Bone marrow (tissue), 2 donors: Measurements from ENCODE around the gene JMJD1C.
"Not testable (repeated sequence)": the region's sequence is repeated elsewhere in the genome, so short reads cannot be mapped to it uniquely, and the experiment has no call there.

Experiments
- DNase-seq, 2 donors: peaks; one replicate each; lab custom pipeline; 2025; lab: John Stamatoyannopoulos, UW

JMJD1C gene

DNA sequence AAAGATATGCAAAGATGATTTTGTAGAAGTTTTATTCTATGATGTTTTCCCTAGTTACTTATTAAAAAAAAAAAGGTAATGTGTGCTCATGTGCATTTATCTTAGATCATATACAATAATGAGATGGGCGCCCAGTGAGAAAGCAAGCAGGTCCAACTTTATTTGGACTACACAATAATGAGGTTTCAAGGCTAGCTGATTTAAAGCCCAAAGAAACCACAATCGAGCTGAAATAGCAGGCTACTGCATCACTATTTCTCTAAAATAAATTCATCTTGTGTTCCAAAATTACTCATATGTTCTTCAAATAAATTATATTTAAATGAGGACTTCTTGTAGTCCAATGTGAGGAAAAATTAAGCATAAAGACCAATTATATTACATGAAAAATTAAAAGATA, 110.1 kb downstream of the JMJD1C start:
- no peak for DNase-seq

DNA sequence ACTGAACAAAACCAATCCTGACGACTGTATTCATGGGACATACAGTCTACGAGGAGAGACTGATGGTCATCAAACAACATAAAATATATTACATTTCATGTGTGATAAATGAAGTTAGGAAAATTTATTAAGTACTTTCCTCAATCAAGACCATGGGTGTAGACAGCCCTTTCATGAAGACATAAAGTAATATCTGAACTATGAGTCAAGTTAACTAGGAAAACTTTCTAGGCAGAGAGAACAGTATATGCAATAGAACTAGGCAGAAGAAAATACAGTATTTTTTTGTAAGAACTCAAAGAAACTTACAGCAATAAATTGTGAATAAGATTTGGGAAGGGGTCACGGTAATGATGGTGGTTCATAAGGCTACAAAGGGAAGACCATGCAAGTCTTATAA, 112.8 kb downstream of the JMJD1C start:
- no peak for DNase-seq

DNA sequence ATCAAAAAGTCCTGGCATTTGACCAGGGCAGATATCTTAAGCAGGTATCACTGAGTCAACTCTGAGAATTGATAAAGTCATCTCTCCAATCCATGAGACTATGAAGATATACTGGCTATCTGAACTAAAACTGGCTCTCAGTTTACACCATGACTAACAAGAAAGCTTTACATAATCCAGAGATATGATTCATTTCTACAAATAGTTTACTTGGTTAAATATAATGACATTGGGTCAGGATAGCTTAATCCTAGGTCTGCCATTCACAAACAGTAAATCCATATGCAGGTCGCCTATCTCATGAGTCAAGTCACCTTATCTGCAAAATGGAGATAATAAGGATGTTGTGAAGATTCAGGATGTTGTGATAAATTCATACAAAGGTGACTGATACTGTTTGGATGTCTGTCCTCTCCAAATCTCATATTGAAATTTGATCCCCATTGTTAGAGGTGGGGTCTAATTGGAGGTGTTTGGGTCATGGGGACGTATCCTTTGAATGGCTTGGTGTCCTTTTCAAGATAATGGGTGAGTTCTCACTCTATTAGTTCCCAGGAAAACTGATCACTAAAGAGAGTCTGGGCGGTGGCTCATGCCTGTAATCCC, 117.4 kb downstream of the JMJD1C start:
- no peak for DNase-seq

DNA sequence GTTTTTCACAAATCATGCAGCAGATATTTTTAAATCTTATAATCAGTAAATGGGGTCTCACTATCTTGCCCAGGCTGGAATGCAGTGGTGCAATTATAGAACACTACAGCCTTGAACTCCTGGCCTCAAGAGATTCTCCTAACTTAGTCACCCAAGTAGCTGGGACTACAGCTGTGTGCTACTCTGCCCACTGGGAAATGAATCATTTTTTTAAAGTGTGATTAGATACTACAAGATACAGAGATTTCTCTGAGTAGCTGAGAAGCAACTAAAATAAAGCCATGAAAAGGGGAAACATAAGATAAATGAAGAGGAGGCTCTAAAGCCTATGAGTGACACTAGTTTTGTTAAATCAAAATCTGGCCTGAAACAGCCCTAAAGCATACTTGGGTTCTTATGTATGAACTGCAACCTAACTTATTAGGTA, 119.7 kb downstream of the JMJD1C start:
- no peak for DNase-seq

DNA sequence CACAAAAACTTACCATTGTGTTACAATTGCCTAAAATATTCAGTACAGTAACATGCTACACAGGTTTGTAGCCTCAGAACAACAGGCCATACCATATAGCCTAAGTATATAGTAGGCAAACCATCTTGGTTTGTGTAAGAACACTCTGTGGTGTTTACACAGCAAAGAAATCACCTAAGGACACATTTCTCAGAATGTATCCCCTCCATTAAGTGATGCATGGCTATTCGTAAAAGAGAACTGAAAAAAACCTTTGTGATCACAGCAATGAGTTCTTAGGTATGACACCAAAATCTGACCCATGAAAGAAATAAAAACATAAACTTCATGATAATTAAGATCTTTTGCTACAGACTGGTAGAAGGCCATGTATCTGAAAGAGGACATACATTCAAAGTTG, 121.5 kb downstream of the JMJD1C start:
- no peak for DNase-seq

DNA sequence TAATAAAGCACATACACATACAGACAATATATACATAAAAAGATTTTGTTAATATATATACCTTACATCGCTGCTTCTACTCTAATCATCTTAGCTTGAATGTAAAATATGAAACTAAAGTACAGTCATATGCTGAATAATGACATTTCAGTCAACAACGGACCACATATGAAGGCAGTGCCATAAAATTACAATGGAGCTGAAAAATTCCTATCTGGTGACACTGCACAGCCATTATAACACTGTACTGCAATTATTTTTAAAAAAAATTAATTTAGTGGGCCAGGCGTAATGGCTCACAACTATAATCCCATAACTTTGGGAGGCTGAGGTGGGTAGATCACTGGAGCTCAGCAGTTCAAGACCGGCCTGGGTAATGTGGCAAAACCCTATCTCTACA, 122.3 kb downstream of the JMJD1C start:
- no peak for DNase-seq

DNA sequence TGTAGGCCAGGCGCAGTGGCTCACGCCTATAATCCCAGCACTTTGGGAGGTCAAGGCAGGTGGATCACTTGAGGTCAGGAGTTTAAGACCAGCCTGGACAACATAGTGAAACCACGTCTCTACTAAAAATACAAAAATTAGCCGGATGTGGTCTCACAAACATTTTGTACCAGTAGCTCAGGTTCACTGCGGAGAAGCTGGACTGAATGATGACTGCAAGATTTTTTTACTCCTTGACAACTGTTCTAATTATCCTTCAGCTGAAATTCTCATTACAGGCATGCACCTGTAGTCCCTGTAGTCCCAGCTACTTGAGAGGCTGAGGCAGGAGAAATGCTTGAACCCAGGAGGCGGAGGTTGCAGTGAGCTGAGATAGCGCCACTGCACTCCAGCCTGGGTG, 126.1 kb downstream of the JMJD1C start:
- not testable (repeated sequence) for DNase-seq

DNA sequence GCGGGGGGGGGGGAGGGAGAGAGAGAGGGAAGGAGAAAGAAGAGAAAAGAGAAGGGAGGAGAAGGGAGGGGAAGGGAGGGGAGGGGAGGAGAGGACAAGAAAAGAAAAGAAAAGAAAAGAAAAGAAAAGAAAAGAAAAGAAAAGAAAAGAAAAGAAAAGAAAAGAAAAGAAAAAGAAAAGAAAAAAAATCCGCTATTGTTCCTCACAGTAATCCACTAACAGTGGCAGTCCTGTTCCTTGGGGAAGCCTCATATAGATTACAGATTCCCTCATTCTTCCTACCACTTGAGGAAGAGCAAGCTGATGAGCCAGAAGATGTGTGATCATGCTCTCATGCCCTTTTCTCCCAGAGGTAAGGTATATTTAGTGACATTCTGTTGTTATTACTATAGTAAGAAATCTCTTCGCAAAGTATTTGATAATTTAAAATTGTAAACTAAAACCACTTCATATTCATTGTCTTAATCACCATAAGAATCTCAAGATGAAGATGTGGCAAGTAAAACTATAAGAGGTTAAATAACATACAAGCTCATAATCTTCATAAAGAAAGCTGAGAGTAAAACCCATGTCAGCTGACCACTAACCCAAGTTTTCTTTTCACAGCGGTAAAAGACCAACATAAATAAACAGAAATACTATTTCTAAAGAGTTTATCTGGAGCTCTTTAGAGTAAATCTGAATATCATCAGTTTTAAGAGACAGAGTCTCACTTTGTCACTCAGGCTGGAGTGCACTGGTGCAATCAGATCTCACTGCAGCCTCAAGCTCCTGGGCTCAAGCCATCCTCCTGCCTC, 128.1 kb downstream of the JMJD1C start:
- DNase-seq: no peak

DNA sequence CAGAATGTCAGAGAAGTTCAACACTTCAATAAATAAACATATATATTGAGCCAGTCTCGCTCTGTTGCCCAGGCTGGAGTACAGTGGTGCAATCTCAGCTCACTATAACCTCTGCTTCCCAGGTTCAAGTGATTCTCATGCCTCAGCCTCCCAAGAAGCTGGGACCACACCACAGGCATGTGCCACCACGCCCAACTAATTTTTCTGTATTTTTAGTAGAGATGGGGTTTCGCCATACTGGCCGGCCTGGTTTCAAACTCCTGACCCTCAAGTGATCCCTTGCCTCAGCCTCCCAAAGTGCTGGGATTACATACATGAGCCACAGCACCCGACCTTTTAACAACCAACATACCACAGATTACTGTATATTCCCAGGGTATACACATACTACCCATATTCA, 134.2 kb downstream of the JMJD1C start:
- no peak for DNase-seq

DNA sequence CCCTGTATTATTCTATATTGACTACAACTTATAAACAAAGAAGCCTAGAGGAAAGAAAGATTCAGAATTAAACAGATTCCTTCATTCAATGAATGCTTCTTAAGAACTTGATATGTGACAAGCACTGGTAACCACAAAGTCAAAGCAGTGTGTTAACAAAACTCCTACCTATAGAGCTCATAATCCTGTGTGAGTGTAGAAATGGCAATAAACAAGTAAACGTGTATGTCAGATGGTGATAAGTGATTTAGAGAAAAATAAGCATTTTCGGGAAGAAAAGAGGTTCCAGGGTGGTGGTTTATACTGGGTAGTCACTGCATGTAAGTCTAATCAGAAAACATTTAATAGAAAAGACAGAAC, 141.3 kb downstream of the JMJD1C start:
- DNase-seq: no peak

DNA sequence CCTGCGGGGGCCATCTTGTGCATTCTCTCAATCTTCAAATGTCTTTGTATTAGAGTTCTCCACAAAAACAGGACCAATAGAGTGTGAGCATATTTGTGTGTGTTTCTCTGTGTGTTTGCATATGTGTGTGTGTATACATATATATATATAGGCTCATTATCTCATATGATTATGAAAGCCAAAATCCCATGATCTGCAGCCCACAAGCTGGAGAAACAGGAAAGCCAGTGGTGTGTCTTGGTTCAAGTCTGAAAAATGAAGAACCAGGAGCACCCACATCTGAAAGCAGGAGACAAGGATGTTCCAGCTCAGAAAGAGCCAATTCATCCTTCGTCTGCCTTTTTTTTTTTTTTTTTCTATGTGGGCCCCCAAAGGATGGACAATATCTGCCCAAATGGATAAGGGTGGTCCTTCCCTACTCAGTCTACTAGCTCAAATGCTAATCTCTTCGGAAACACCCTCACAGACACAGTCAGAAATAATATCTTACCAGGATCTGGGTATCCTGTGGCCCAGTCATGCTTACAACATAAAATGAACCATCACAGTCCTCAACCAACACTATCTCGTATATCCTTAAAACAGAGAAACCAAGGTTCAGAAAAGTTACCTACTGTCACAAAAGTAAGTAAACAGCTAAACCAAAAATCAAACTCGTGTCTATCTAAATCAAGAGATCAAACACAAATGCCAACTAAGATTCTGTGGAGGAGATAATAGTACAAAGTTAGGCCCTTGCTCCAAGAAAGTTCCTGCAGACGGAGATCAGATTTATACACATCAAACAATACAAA, 141.9 kb downstream of the JMJD1C start:
- DNase-seq: no peak

DNA sequence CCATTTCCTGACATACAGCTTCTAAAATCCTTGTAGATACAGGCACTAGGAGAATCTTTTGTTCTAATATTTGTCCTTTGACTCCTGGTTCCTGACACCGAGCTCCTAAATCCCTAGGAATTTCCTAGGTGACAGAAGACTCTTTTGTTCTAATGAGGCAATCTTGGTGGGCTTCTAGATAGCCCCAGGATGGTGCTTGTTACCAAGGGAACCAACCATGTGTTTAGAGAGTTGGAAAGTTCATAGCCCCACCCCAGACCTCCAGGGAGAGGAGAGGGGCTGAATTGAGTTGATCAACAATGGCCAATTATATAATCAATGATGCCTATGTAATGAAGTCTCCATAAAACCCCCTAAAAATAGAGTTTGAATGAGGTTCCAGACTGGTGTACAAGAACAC, 145.1 kb downstream of the JMJD1C start:
- no peak for DNase-seq

DNA sequence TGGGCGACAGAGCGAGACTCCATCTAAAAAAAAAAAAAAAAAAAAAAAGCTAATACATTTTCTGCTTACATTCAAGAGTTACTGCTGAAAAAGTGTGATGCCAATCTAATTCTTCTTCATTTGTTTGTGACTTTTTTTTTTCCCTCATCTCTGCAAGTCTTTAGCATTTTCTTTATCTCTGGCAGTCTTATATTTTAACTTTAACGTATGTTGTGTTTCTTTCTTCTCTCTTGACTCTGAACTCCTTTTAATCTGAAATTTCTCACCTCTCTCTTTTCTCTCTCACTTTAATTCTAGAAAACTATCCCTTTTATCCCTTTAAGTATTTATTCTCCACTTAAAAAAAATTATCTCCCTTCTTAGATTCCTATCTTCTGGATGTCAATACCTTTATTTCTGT, 146.5 kb downstream of the JMJD1C start:
- DNase-seq: no peak

DNA sequence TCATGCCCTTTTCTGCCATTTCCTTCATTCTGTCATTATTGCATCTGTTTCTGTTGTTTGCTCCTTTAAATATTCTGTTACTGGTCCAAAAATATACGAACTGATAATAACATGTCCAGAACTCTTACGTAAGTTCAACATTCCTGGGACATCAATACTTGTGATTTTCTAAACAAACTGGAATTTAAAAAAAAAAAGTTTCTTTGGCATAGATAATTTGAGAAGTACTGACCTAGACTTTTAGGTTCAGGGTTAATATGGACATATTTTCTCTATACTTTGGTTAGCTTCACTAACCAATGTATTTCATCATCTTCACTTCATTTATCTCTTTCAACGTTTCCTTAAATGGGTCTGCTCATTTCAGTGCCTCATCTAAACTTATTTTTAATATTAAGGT, 147.3 kb downstream of the JMJD1C start:
- no peak for DNase-seq

DNA sequence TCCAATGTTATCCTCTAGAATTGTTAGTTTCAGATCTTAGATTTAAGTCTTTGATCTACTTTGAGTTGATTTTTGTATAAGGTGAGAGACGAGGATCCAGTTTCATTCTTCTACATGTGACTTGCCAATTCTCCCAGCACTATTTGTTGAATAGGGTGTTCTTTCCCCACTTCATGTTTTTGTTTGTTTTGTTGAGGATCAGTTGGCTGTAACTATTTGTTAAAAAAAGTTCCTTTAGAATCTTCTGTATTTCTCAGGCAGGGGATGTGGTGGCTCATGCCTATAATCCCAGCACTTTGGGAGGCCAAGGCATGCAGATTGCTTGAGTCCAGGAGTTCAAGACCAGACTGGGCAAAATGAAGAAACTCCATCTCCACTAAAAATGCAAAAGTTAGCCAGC, 151.8 kb downstream of the JMJD1C start:
- no peak for DNase-seq

DNA sequence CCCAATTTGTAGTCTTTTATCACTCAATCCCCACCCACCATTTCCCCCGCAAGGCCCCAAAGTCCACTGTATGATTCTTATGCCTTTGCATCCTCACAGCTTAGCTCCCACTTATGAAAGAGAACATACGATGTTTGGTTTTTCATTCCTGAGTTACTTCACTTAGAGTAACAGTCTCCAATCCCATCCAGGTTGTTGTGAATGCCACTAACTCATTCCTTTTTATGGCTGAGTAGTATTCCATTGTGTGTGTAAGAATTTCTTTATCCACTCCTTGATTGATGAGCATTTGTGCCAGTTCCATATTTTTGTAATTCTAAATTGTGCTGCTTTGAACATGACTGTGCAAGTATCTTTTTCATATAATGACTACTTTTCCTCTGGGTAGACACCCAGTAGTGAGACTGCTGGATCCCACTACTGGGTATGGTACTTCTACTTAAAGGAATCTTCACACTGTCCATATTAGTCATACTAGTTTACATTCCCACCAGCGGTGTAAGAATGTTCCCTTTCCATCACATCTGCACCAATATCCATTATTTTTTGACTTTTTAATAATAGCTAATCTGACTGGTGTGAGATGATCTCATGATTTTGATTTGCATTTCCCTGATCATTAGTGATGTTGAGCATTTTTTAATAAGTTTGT, 152.6 kb downstream of the JMJD1C start:
- no peak for DNase-seq

DNA sequence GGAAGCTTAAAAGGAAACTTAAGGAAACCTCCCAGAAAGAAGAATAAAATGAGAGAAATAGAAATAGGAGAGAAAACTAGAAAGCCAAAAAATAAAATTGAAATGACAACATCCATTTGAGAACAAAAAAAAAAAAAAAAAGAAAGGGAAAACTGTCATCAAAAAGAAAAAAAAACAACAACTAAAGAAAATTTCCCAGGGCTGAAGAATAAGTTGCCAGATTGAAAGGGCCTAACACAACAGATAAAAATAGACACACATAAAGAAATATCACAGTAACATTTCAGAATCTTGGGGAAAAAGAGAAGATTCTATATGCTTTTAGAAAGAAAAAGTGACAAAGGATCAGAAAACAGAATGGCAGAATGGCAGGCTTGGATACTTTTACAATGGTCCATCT, 157.1 kb downstream of the JMJD1C start:
- DNase-seq: no peak

DNA sequence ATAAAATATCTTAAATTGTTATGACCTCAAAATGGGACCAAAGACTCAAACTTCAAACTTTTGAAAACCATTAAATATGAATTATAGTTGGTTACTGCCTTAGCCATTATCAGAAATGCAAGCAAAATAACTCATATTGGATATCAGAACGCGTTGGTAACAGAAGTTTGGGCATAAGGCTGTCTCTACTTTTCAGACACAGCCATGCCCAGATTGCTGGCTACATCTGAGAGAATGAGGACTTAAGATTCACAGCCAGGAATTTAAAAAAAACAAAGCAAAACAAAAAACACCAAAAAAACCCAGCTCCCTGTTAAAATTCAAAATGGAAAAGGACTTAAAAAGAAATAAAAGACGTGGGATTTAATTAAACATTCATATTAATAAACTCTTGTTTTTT, 161.6 kb downstream of the JMJD1C start:
- DNase-seq: no peak

DNA sequence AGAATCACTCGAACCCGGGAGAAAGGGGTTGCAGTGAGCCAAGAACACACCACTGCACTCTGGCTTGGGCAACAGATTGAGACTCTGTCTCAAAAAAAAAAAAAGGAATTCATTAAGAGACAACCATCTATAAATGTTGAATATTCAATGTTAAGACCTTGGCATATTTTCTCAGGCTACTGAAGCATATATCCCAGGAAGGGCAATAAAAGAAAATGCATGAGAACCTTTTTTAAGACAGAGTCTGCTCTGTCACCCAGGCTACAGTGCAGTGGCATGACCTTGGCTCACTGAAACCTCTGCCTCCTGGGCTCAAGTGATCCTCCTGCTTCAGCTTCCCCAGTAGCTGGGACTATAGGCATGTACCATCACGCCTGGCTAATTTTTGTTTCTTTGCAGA, 165.0 kb downstream of the JMJD1C start:
- no peak for DNase-seq

DNA sequence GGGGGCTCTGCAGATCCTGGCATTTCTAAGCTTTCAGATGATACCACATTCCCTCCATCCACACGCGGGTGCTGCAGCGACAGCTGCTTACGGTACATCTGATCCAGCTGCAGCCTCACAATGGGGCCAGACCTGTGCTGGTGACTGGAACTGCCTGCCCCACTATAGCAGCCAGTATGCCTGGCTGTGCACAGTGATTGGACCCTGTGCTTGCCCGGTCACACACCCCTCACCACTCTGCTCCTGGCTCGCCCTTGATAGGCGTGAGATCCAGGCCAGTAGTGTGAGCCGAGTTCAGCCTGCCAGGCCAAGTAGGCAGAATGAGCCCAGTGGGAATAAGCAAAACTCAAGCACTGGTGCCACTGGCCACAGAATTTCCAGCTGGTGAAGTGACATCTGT, 167.8 kb downstream of the JMJD1C start:
- no peak for DNase-seq

DNA sequence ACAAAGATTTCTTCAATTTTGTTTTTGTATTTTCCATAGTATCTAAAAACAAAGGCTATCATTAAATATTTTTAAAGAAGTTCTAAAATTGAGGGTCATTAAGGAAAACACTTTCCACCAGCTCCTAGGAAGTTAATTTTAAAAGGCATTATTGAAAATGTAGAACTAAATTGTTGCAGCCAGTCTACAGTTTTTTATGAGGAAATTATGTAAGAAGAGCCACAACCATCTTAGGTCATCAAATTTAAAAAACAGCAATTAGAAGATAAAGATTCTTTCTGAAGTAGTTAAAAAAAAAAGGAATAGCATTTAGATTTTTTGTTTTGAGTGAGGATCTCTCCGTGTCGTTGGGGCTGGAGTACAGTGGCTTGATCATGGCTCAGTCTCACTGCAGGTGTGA, 171.0 kb downstream of the JMJD1C start:
- no peak for DNase-seq

DNA sequence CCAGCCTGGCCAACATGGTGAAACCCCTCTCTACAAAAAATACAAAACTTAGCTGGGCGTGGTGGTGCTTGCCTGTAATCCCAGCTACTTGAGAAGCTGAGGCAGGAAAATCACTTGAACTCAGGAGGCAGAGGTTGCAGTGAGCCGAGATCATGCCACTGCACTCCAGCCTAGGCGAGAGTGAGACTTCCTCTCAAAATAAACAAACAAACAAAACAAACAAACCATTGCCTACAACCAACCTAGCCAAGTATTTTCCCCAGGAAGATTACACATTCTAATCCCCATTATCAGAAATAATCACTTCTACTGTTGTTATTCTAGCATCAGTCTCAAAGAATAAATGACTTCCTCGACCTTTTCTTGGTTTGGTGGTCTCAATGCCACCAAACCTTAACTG, 172.9 kb downstream of the JMJD1C start:
- DNase-seq: not testable (repeated sequence)

DNA sequence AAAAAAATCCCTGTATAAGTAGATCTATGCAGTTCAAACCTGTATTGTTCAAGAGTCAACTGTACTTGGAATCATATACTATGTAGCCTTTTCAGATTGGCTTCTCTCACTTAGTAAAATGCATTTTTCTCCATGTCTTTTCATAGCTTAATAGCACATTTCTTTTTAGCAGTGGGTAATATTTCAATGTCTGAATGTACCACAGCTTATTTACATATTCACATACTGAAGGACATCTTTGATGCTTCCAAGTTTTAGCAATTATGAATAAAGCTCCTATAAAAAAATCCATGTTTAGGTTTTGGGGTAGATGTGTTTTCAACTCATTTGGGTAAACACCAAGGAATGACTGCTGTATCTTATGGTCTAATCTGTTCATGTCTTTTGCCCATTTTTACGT, 177.6 kb downstream of the JMJD1C start:
- no peak for DNase-seq
